Type B pancreatic cell (in vitro differentiated cells): ENCODE measurements around the gene PTGIS. TPM values are rescaled to one million over a fixed set of nuclear protein-coding genes. Genes with fewer than 3 reads are reported as not detected.

Experiments used
- DNase-seq: peaks from one replicate; pipeline ENCODE4 v3.0.0; 2021; ENCODE audit warnings: mixed read lengths; ENCODE audit not compliant: unreplicated experiment; ENCODE audit errors: extremely low spot score
- H3K27ac Mint-ChIP-seq: 2 replicates; pipeline ENCODE4 v1.8.0; 2021; ENCODE audit warnings: mild to moderate bottlenecking, mixed read lengths
- H3K27me3 Mint-ChIP-seq: 2 replicates; pipeline ENCODE4 v1.8.0; 2021; ENCODE audit warnings: mixed read lengths
- H3K36me3 Mint-ChIP-seq: 2 replicates; pipeline ENCODE4 v1.8.0; 2021; ENCODE audit warnings: mixed read lengths
- H3K4me1 Mint-ChIP-seq: one replicate; pipeline ENCODE4 v1.8.0; 2021; ENCODE audit warnings: mixed read lengths; ENCODE audit not compliant: unreplicated experiment
- H3K4me3 Mint-ChIP-seq: 2 replicates; pipeline ENCODE4 v1.8.0; 2021; ENCODE audit warnings: mild to moderate bottlenecking, mixed read lengths
- H3K9me3 Mint-ChIP-seq: 2 replicates; pipeline ENCODE4 v1.8.0; 2021; ENCODE audit warnings: mixed read lengths
- CTCF ChIP-seq: fragments of 200-600 bp; sonication (generic); conservative IDR thresholded peaks from 2 replicates; pipeline ENCODE4 v1.5.0; 2021; ENCODE audit warnings: antibody characterized with exemption, mild to moderate bottlenecking
- total RNA-seq: library from RNA; stranded (reverse); gene quantifications from 2 replicates; pipeline ENCODE4 v1.2.1, GENCODE V29; 2021; ENCODE audit warnings: low replicate concordance

The PTGIS gene
- total RNA-seq, 1 donor from 2014 or later = 33.3 TPM

GRCh38 chr20:49486064-49486463 is 81.9 kb downstream of the PTGIS start:
- no peak for TF ChIP-seq CTCF
- no peak for DNase-seq
- no peaks in the 10 kb centered on the region for H3K36me3 Mint-ChIP-seq
- H3K4me3 Mint-ChIP-seq = peak overlapping the region; percentile 6
- H3K9me3 Mint-ChIP-seq = no peaks in the 10 kb centered on the region
- H3K27me3 Mint-ChIP-seq = peaks cover 78% of the 10 kb centered on the region
- peaks cover 5% of the 10 kb centered on the region for H3K4me1 Mint-ChIP-seq
- H3K27ac Mint-ChIP-seq = no peak overlapping the region

GRCh38 chr20:49485563-49485962 is 82.4 kb downstream of the PTGIS start:
- no peak for TF ChIP-seq CTCF
- Mint-ChIP-seq H3K36me3 (no peaks in the 10 kb centered on the region), H3K27ac (no peak overlapping the region), H3K4me1 (peaks cover 5% of the 10 kb centered on the region), H3K27me3 (peaks cover 80% of the 10 kb centered on the region), H3K4me3 (peak overlapping the region; percentile 6), H3K9me3 (no peaks in the 10 kb centered on the region)
- no peak for DNase-seq

- Mint-ChIP-seq H3K9me3 (no peaks in the 10 kb centered on the region), H3K4me3 (peak overlapping the region; percentile 91), H3K27me3 (peaks cover 84% of the 10 kb centered on the region), H3K4me1 (peaks cover 5% of the 10 kb centered on the region), H3K36me3 (no peaks in the 10 kb centered on the region), H3K27ac (no peak overlapping the region)
- peak; percentile 89 for DNase-seq
- TF ChIP-seq CTCF = peak; percentile 86
These were observed 83.5 kb downstream of the PTGIS start for GRCh38 chr20:49484180-49485140.

GRCh38 chr20:49483696-49484123 is 84.2 kb downstream of the PTGIS start:
- DNase-seq = no peak
- no peak overlapping the region for H3K27ac Mint-ChIP-seq
- TF ChIP-seq CTCF = no peak
- H3K4me1 Mint-ChIP-seq = peaks cover 5% of the 10 kb centered on the region
- no peaks in the 10 kb centered on the region for H3K36me3 Mint-ChIP-seq
- H3K9me3 Mint-ChIP-seq = no peaks in the 10 kb centered on the region
- peak overlapping the region; percentile 61 for H3K4me3 Mint-ChIP-seq
- peaks cover 83% of the 10 kb centered on the region for H3K27me3 Mint-ChIP-seq

GRCh38 chr20:49483018-49483695 is 84.8 kb downstream of the PTGIS start:
- peak; percentile 9 for TF ChIP-seq CTCF
- Mint-ChIP-seq H3K36me3 (no peaks in the 10 kb centered on the region), H3K4me1 (peaks cover 5% of the 10 kb centered on the region), H3K27ac (no peak overlapping the region), H3K27me3 (peaks cover 82% of the 10 kb centered on the region), H3K4me3 (peak overlapping the region; percentile 71), H3K9me3 (no peaks in the 10 kb centered on the region)
- no peak for DNase-seq
